GM12878 (cell line): ENCODE results near the gene ANXA9. TPM values are rescaled to one million over a fixed set of nuclear protein-coding genes. Genes with fewer than 3 reads are reported as not detected.

ENCODE experiments used
- ATAC-seq: fragments of 200-7000 bp; cut with Tn5 transposase; 3 replicates; pipeline ENCODE4 v1.9.1; 2020; ENCODE audit warnings: mild to moderate bottlenecking, moderate library complexity
- BruUV-seq: library from RNA; stranded (reverse); fragments of 400-500 nt; replicated peaks from 2 replicates; lab custom pipeline; 2021; lab: Mats Ljungman, UMichigan
- CTCF ChIA-PET: fragments of 300-600 bp; sonication (Branson Sonifier 250); formaldehyde crosslinking; extraction: SDS; loops from one replicate; lab custom pipeline; 2021; ENCODE audit warnings: inconsistent platforms; lab: Yijun Ruan, JAX
- POLR2A ChIA-PET: fragments of 350-600 bp; formaldehyde crosslinking; extraction: SDS; loops from one replicate; lab custom pipeline; 2021; ENCODE audit warnings: inconsistent platforms; lab: Charles Lee
- RAD21 ChIA-PET: fragments of 300-600 bp; sonication (Branson Sonifier 250); formaldehyde crosslinking; loops from one replicate; lab custom pipeline; 2023; ENCODE audit warnings: antibody characterized with exemption; ENCODE audit not compliant: unreplicated experiment; lab: Charles Lee
- SMC1A ChIA-PET: fragments of 300-600 bp; sonication (Branson Sonifier 250); formaldehyde crosslinking; loops from one replicate; lab custom pipeline; 2023; ENCODE audit not compliant: unreplicated experiment, uncharacterized antibody; lab: Charles Lee
- DNase-seq: peaks from one replicate; pipeline ENCODE4 v3.0.0-alpha.2; 2011; ENCODE audit warnings: low read depth, low spot score
- FAIRE-seq: peaks from 3 replicates; lab custom pipeline; 2011; peaks lifted over from hg19 to GRCh38; lab: Jason Lieb, UNC
- H2AFZ ChIP-seq: 2 replicates; pipeline ENCODE4 v1.6.0; 2011; ENCODE audit warnings: low read depth, low read length, control low read depth; ENCODE audit not compliant: control insufficient read depth
- H3K27ac ChIP-seq: 2 replicates; pipeline ENCODE4 v1.5.1; 2011; ENCODE audit warnings: control low read depth; ENCODE audit not compliant: control insufficient read depth, insufficient read depth
- H3K27me3 ChIP-seq, 2 experiments: replicated peaks in 1 of 2; 2 replicates each; pipeline versions ENCODE4 v1.6.0 to v1.6.1; 2011; ENCODE audit warnings: low read length in 1 of 2; ENCODE audit not compliant: control insufficient read depth in 2 of 2, insufficient read depth in 2 of 2
- H3K36me3 ChIP-seq, 2 experiments: 2 replicates each; pipeline ENCODE4 v1.5.1; 2011; ENCODE audit warnings: low read length in 1 of 2; ENCODE audit not compliant: control insufficient read depth in 2 of 2, insufficient read depth in 2 of 2
- H3K4me1 ChIP-seq: 2 replicates; pipeline ENCODE4 v1.6.1; 2011; ENCODE audit warnings: mild to moderate bottlenecking, low read length, moderate library complexity, mixed read lengths; ENCODE audit not compliant: control insufficient read depth, insufficient read depth
- H3K4me2 ChIP-seq: 2 replicates; pipeline ENCODE4 v1.6.0; 2011; ENCODE audit warnings: control low read depth; ENCODE audit not compliant: control insufficient read depth, insufficient read depth
- H3K4me3 ChIP-seq: fragments of 200-600 bp; sonication (generic); 2 replicates; pipeline ENCODE4 v1.5.1; 2016
- H3K79me2 ChIP-seq: 2 replicates; pipeline ENCODE4 v1.6.0; 2011; ENCODE audit warnings: low read length; ENCODE audit not compliant: control insufficient read depth, insufficient read depth
- H3K9ac ChIP-seq: 2 replicates; pipeline ENCODE4 v1.8.0; 2011; ENCODE audit warnings: low read length, control low read depth, mixed read lengths; ENCODE audit not compliant: control insufficient read depth, insufficient read depth
- H3K9me3 ChIP-seq: replicated peaks from 3 replicates; pipeline ENCODE4 v1.5.1; 2011; ENCODE audit warnings: mild to moderate bottlenecking, low read length; ENCODE audit not compliant: control insufficient read depth, insufficient read depth
- H4K20me1 ChIP-seq: 2 replicates; pipeline ENCODE4 v1.6.0; 2011; ENCODE audit not compliant: control insufficient read depth, insufficient read depth
- ATF7 ChIP-seq: fragments of 450-650 bp; IDR thresholded peaks from 2 replicates; pipeline ENCODE4 v1.6.1; 2016; ENCODE audit warnings: low read depth, mild to moderate bottlenecking
- BCL3 ChIP-seq: IDR thresholded peaks from 2 replicates; pipeline ENCODE4 v1.6.1; 2011; ENCODE audit warnings: borderline replicate concordance, low read depth, mild to moderate bottlenecking, moderate library complexity, low read length; ENCODE audit not compliant: insufficient read depth, poor library complexity, severe bottlenecking
- CHD1 ChIP-seq: IDR thresholded peaks from 2 replicates; pipeline ENCODE4 v1.6.1; 2012; ENCODE audit warnings: low read depth, low read length, improper control_type of control experiment
- EED ChIP-seq: sonication (generic); IDR thresholded peaks from 2 replicates; pipeline ENCODE4 v1.6.1; 2016; ENCODE audit warnings: antibody characterized with exemption, low read depth
- HDAC6 ChIP-seq: fragments of 200-600 bp; sonication (generic); IDR thresholded peaks from one replicate; pipeline ENCODE4 v1.8.0; 2017; ENCODE audit warnings: antibody characterized with exemption; ENCODE audit not compliant: unreplicated experiment
- KAT2A ChIP-seq: conservative IDR thresholded peaks from 2 replicates; pipeline ENCODE4 v1.6.1; 2011; ENCODE audit warnings: low read depth, low read length; ENCODE audit not compliant: control insufficient read depth
- NFYA ChIP-seq: IDR thresholded peaks from 2 replicates; pipeline ENCODE4 v1.6.1; 2011; ENCODE audit warnings: low read depth, mild to moderate bottlenecking, low read length, improper control_type of control experiment, borderline replicate concordance
- PAX5 ChIP-seq: IDR thresholded peaks from 2 replicates; pipeline ENCODE4 v1.6.1; 2011; ENCODE audit warnings: low read depth, low read length, borderline replicate concordance
- POLR2A ChIP-seq: IDR thresholded peaks from 2 replicates; pipeline ENCODE4 v1.6.1; 2011; ENCODE audit warnings: low read depth, mild to moderate bottlenecking, low read length
- POU2F2 ChIP-seq: IDR thresholded peaks from 3 replicates; pipeline ENCODE4 v1.6.1; 2011; ENCODE audit warnings: low read depth, mild to moderate bottlenecking, low read length, borderline replicate concordance
- RFX5 ChIP-seq: IDR thresholded peaks from 2 replicates; pipeline ENCODE4 v1.6.1; 2011; ENCODE audit warnings: low read depth, low read length, improper control_type of control experiment
- SMC3 ChIP-seq: IDR thresholded peaks from 2 replicates; pipeline ENCODE4 v1.6.1; 2011; ENCODE audit warnings: low read length, improper control_type of control experiment, borderline replicate concordance
- SRF ChIP-seq, 2 experiments: IDR thresholded peaks; 2 replicates each; pipeline ENCODE4 v1.6.1; 2011; ENCODE audit warnings: low read depth in 2 of 2, low read length in 2 of 2, mild to moderate bottlenecking in 1 of 2, moderate library complexity in 1 of 2
- TCF12 ChIP-seq: IDR thresholded peaks from 2 replicates; pipeline ENCODE4 v1.6.1; 2011; ENCODE audit warnings: low read depth, mild to moderate bottlenecking, low read length
- WRNIP1 ChIP-seq: IDR thresholded peaks from 2 replicates; pipeline ENCODE4 v1.6.1; 2011; ENCODE audit warnings: low read depth, low read length, improper control_type of control experiment, borderline replicate concordance
- ZNF622 ChIP-seq: fragments of 450-650 bp; IDR thresholded peaks from 2 replicates; pipeline ENCODE4 v1.6.1; 2017; ENCODE audit warnings: mild to moderate bottlenecking, inconsistent platforms
- ZSCAN29 ChIP-seq: fragments of 450-650 bp; IDR thresholded peaks from 2 replicates; pipeline ENCODE4 v1.6.1; 2017; ENCODE audit warnings: mild to moderate bottlenecking, moderate library complexity
- ZZZ3 ChIP-seq: IDR thresholded peaks from 2 replicates; pipeline ENCODE4 v1.6.1; 2011; ENCODE audit warnings: low read depth; ENCODE audit not compliant: control insufficient read depth, insufficient read length
- WGBS: methylation state at CpG from one replicate; pipeline ENCODE4 v1.1.6; 2016; ENCODE audit warnings: low lambda C conversion rate; ENCODE audit not compliant: insufficient replicate concordance, insufficient coverage; ENCODE audit errors: missing lambda C conversion rate; 5-methylcytosine and 5-hydroxymethylcytosine counted together
- in situ Hi-C: fragments of 300-500 bp; cut with MboI; formaldehyde crosslinking; loops from 9 replicates; pipeline ENCODE4 v1.14.3; 2018; ENCODE audit warnings: mixed read lengths
- intact Hi-C: fragments of 100-400 bp; cut with micrococcal nuclease; formaldehyde crosslinking; loops from one replicate; pipeline ENCODE4 v1.14.2; 2022; ENCODE audit not compliant: unreplicated experiment
- polyA plus RNA-seq, 11 experiments: library from polyadenylated mRNA; depleted of rRNA in 4 of 11; unstranded in 6 of 11; stranded (reverse) in 5 of 11; fragments of >200 nt; fragmentation: Nextera tagmentation in 4 of 11; fragmentation: Illumina TruSeq in 1 of 11; extraction: Ambion mirVana in 4 of 11; extraction: Trizol in 1 of 11; gene quantifications; 1 replicate in 1 of 11; 2 replicates in 10 of 11; pipeline versions ENCODE4 v1.2.1 to v1.2.3, GENCODE V29; 2011 to 2016; ENCODE audit warnings: inconsistent platforms in 2 of 11, missing spikeins in 2 of 11, low read depth in 1 of 11
- total RNA-seq, 4 experiments: library from RNA; depleted of rRNA in 3 of 4; stranded (reverse); fragments of >200 nt in 3 of 4; fragmentation: Illumina TruSeq in 1 of 4; extraction: Trizol in 1 of 4; gene quantifications; 2 replicates each; pipeline versions ENCODE4 v1.2.1 to v1.2.3, GENCODE V29; 2013 to 2021

ANXA9 gene
- total and polyA plus RNA-seq, 10 of the 15 experiments (the other 5 are each of a cell fraction or from before 2014, with no cell fraction given): 0.04 to 0.43 (median 0.18) TPM; not detected in 4

- Histone ChIP-seq H3K27me3 (no peaks in the 10 kb centered on the region), H4K20me1 (no peaks in the 10 kb centered on the region), H3K4me2 (no peak overlapping the region), H3K79me2 (peaks cover 16% of the 10 kb centered on the region), H3K4me3 (no peak overlapping the region), H2AFZ (no peak overlapping the region), H3K4me1 (peaks cover 7% of the 10 kb centered on the region), H3K27ac (no peak overlapping the region), H3K9ac (no peak overlapping the region), H3K36me3 (no peaks in the 10 kb centered on the region), H3K9me3 (no peaks in the 10 kb centered on the region)
- no peak for ATAC-seq
- no peak for FAIRE-seq
- no peak for TF ChIP-seq BCL3
- TF ChIP-seq KAT2A: no peak
- intact Hi-C loops: no loop called here
- ChIA-PET POLR2A (interaction anchor here (0.5 to 1.3 kb wide), 5 partner anchors 14 to 165 kb away, joined by 3 to 6 read pairs (median 4); partner anchors contain the start of gene TMOD4), RAD21 (no interaction called here), CTCF (no interaction called here), SMC1A (no interaction called here)
- in situ Hi-C loops: no loop called here
- no TSS peak for BruUV-seq
- 71% methylated on average over 2 of the region's 3 CpGs for WGBS
- DNase-seq: no peak
Measured at GRCh38 chr1:151010346-151010726, 28.2 kb downstream of the ANXA9 start.

- Histone ChIP-seq H3K4me1 (peaks cover 7% of the 10 kb centered on the region), H3K9ac (no peak overlapping the region), H3K4me3 (no peak overlapping the region), H3K27me3 (no peaks in the 10 kb centered on the region), H3K27ac (no peak overlapping the region), H2AFZ (no peak overlapping the region), H3K36me3 (no peaks in the 10 kb centered on the region), H3K4me2 (no peak overlapping the region), H3K9me3 (no peaks in the 10 kb centered on the region), H4K20me1 (no peaks in the 10 kb centered on the region), H3K79me2 (peaks cover 11% of the 10 kb centered on the region)
- 73% methylated on average over 4 of the region's 4 CpGs for WGBS
- in situ Hi-C loops (no loop called here), intact Hi-C loops (no loop called here)
- BruUV-seq: no TSS peak
- ChIA-PET CTCF (interaction anchor here (1.2 to 1.9 kb wide), 2 partner anchors 13 to 77 kb away, joined by 3 to 7 read pairs; no protein-coding TSS in a partner anchor), SMC1A (no interaction called here), POLR2A (interaction anchor here (0.6 to 1.3 kb wide), 2 partner anchors 47 to 87 kb away, joined by 4 to 5 read pairs; no protein-coding TSS in a partner anchor), RAD21 (no interaction called here)
- DNase-seq: no peak
- ATAC-seq: no peak
- FAIRE-seq: no peak
- TF ChIP-seq PAX5 (no peak), ZNF622 (no peak), HDAC6 (no peak), POU2F2 (no peak), NFYA (no peak), TCF12 (no peak), SMC3 (no peak), WRNIP1 (no peak), SRF (IDR thresholded peaks at IDR 0.05; ENCODE audit: low read depth in 2 of 2, low read length in 2 of 2) (no peak), ZSCAN29 (no peak), ZZZ3 (no peak), POLR2A (no peak), RFX5 (no peak), ATF7 (no peak), CHD1 (no peak), EED (no peak)
Measured at GRCh38 chr1:151011154-151011850, 29.2 kb downstream of the ANXA9 start.
